GM12801 (cell line): Measurements from ENCODE around the gene RASSF4.

Source experiments
- TF ChIP-seq, protein P1 (sequence below): IDR thresholded peaks from one replicate; pipeline ENCODE4 v1.5.1; 2011; ENCODE audit warnings: control low read depth; ENCODE audit not compliant: insufficient read length; ENCODE audit errors: extremely low read depth

RASSF4 gene

DNA sequence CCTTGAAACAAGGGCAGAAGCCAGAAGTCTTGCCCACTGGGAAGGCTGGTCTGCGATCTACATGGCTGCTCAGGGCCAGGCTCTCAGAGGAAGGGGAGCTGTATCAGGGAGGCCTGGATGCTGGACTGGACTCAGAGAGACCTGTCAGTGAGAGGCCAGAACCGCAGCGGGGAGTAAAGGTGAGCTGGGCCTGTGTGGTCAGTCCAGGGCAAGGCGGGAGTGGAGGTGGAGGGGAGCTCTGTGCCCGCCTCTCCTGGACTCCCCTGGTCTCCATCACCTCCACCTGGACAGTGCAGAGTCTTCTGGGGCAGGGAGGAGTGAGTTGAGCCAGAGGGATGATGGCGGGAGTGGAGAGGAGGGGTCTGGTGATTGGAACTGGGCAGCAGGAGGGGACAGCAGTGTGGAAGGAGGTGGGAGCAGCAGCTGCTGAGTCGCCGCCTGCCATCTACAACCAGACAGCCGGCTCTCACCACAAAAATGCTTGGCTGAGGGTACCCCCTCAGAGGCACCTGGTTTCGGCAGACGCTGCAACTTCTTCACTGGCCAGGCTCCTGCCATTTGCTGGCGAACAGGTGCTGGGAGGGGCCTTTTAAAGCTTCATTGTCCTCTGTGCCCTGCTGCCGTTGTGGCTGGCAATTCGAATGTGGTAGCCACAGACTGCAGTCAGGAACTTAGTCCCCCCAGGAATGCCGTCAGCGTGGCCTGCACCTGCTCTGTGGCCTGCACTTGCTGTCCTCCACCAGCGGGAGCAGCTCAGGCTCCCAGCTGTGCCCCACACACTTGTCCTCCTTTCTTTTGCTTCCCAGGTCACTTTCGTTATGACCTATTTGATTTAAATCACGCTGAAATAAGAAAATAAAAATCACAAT, 3.5 kb downstream of the RASSF4 start:
- TF ChIP-seq, protein P1, sequence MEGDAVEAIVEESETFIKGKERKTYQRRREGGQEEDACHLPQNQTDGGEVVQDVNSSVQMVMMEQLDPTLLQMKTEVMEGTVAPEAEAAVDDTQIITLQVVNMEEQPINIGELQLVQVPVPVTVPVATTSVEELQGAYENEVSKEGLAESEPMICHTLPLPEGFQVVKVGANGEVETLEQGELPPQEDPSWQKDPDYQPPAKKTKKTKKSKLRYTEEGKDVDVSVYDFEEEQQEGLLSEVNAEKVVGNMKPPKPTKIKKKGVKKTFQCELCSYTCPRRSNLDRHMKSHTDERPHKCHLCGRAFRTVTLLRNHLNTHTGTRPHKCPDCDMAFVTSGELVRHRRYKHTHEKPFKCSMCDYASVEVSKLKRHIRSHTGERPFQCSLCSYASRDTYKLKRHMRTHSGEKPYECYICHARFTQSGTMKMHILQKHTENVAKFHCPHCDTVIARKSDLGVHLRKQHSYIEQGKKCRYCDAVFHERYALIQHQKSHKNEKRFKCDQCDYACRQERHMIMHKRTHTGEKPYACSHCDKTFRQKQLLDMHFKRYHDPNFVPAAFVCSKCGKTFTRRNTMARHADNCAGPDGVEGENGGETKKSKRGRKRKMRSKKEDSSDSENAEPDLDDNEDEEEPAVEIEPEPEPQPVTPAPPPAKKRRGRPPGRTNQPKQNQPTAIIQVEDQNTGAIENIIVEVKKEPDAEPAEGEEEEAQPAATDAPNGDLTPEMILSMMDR, result no peak

DNA sequence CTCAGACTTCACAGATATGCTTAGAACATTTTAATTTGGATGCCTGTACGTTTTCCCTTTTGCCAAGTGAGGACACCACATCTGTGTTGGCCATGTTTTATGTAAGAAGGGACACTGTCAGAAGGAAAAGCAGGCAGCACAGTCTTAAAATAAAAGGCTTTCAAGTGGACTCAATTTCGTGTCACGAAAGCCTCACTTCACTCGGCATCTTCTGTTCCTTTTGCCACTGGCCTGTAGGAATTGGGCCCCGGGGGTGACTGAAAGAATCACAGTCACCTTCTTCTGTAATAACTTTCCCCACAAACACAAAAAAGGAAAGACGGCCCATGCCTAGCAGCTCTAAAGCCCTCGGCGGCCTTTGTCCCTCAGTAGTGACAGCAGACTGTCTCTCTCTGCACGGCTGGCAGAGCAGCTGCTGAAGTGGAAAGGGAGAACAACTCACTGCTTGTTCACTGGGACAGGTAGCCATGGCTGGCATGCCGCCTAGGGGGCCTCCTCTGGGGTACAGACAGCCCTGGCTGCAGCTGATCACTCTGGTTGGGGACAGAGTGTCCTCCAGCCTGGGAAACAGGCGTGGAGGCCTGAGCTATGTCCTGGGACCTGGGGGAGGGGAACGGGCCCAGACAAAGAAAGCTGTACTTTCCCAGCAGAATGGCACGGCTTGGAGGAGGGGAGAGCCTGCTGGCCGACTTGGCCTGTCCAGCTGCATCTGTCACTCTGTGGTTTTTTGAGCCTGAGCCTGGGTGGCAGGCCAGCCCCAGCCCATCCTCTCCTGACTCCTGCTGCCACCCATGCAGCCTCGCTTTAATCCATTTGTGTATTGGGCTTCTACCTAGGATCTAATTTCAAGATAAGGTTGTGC, 4.4 kb downstream of the RASSF4 start:
- TF ChIP-seq, protein P1, result no peak

DNA sequence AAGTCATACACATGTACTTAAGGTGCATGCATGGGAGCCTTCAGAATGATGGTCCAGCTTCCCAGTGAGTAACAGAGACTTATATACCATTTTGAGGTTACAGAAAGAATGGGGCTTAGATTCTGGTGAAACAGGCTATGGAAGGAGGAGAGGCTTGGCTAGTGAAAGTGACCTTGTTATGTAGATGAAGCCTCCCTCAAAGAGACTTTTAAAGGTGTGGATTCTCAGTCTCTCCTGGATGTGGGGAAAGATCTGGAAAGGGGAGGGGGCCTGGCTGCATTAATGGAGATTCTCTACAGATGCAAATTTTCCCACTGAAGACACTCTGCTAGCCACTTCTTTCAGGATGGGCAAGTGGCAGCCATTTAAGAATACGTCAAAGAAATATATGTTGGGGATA, 5.5 kb downstream of the RASSF4 start:
- TF ChIP-seq, protein P1, result no peak

DNA sequence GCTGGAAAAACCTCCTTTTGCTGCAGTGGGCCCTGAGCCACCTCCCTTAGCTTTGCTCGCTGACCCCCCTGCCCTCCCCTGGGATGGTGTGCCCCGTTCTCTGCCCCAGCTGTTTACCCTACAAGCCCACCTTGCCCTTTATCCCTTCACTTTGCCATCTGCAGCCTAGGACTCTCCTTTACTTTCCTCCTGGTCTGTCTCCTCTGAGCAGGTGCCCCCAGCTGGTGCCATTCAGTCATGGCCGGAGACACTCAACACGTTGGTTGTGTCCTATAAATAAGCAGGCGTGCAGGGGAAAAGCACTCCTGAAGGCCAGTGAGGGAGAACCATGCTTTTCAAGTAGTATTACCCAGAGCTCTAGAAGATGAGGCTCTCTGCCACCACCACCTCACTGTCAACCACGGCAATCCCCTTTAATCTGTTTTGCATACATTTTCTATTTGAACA, 6.1 kb downstream of the RASSF4 start:
- TF ChIP-seq, protein P1, result no peak

DNA sequence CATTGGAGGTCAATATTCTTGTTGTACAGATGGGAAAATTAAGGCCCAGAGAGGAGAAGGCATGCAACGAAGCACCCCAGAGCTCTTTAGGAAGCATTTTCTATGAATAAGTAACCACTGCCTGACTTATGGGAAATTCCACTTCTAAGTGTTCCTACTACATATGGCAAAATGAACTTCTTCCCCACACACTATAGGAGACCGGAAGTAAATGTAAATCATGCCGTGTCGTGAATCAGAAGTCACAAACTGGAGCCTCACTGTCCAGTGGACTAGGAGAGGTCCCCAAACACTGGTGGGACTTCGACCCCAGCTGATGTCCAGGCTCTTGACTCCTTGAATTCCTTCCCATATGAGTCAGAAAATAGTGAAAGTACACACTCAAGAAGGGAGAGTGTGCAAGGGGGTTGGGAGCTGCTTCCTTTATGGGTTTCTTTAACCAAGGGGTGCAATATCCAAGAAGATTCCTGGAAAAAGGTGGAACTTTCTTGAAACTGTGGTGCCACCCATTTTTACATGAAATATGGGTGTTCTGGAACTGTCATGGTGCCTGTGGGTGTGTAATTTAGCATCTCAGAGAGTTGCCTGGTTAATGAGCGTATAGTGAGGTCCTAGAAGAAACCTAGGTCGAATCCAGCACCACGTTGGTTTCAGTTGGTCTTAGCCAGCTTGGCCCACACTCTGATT, 6.7 kb downstream of the RASSF4 start:
- TF ChIP-seq, protein P1, result no peak

DNA sequence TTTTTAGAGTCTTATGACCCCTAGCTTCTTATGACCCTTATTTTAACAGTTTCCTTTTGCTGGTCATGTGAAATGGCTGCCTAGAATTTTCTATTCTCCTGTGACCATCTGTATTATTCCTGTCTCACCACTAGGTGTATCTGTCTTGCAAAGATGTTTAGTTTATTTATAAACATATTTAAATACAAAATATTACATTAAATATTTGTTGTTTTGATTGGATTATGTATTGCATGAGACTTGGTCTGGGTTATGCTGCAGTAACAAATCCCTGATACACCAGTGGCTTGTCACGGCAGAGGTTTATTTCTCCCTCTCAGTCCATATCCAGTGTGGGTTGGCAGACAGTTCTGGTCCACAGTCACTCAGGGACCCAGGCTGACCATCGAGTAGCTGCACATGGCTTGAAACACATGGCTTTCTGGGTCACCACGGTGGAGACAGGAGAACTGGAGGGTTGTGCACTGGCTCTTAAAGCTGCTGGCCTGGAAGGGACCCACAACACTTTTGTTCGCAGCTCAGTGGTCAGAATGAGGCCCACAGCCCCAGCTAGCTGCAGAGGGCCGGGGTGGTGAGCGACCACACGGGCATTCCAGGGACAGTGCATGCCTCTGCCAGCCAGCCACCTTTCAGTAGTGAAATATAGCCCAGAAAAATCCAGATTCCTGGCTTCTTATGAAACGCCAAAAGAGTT, 7.4 kb downstream of the RASSF4 start:
- TF ChIP-seq, protein P1, result no peak
